GM12872 (cell line): Measurements from ENCODE around the gene UGT1A3.

Experiments used
- CTCF ChIP-seq: IDR thresholded peaks from 3 replicates; pipeline ENCODE4 v1.5.1; 2011; ENCODE audit warnings: low read depth, mild to moderate bottlenecking, low read length, moderate library complexity; ENCODE audit not compliant: insufficient read depth

Gene UGT1A3

GRCh38 chr2:233711312-233712008 is 17.4 kb upstream of the UGT1A3 start:
- TF ChIP-seq CTCF: peak; percentile 93

GRCh38 chr2:233712611-233713261 is 16.1 kb upstream of the UGT1A3 start, which contains the start of gene UGT1A5:
Gene UGT1A5 (plus strand): TSS chr2:233712907. CDS start chr2:233712992, 85 bp downstream.
- no peak for TF ChIP-seq CTCF

GRCh38 chr2:233713262-233713615 is 15.6 kb upstream of the UGT1A3 start:
- no peak for TF ChIP-seq CTCF

- TF ChIP-seq CTCF: no peak
Measured at GRCh38 chr2:233714121-233714520, 14.7 kb upstream of the UGT1A3 start.

GRCh38 chr2:233718552-233718951 is 10.3 kb upstream of the UGT1A3 start, which contains the start of gene UGT1A4:
Gene UGT1A4 (plus strand): TSS chr2:233718736. CDS start chr2:233718821, 85 bp downstream.
- TF ChIP-seq CTCF: no peak

GRCh38 chr2:233740870-233741269 is 12.0 kb downstream of the UGT1A3 start:
- TF ChIP-seq CTCF: no peak

- no peak for TF ChIP-seq CTCF
Measured at GRCh38 chr2:233743464-233744259, 14.8 kb downstream of the UGT1A3 start.
